ENCODE measurements around the gene MEGF10. TPM values are rescaled to one million over a fixed set of nuclear protein-coding genes. Genes with fewer than 3 reads are reported as not detected.

MEGF10 gene
- total and polyA plus RNA-seq, 10 of the 15 experiments (the other 5 are each of a cell fraction or from before 2014, with no cell fraction given) = 0.03 to 0.21 (median 0.05) TPM; not detected in 5

DNA sequence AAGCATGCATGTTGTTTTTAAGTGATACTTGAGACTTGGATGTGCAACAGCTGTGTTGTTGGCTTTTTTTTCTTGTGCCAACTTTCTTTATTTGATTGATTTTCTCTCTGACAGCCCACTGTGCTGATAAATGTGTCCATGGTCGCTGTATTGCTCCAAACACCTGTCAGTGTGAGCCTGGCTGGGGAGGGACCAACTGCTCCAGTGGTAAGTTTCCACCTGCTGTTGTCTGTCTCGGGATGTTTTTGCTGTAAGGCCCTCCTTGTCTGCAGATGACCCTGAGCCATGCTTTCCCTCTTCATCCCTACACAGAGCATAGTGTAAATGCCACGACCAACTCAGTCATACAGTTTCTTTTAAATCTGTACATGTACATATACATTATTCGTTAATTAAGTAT lies 79.2 kb downstream of the MEGF10 start (continued):
- TF ChIP-seq BACH1 (IDR thresholded peaks at IDR 0.05; ENCODE audit: borderline replicate concordance) = no peak
- TF ChIP-seq CBFB (IDR thresholded peaks at IDR 0.05; ENCODE audit: low read depth) = no peak

DNA sequence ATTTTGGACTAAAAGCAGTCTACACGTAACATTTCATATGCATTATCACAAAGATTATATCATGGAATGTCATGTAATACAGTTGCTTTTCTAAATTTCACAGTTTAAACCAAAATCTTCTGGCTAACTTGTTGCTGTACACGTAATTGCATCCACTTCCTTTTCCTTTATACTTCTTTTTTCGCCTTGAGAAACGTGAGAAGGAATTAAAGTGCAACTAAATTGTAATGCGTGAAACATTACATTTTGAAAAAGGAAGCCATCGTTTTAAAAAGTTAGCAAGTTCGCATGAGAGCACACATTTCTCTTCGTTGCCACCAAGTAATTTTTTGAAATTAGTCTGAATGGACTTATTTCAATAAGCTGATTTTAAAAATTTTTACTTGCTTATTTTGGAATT lies 80.0 kb downstream of the MEGF10 start:
- RAD21 ChIA-PET (ENCODE audit: unreplicated experiment) = no interaction called here
- WGBS (ENCODE audit: insufficient coverage, insufficient replicate concordance, low lambda C conversion rate, missing lambda C conversion rate) = 41% methylated on average over 8 of the region's 8 CpGs

More for the DNA sequence above, 80.0 kb downstream of the MEGF10 start:
- intact Hi-C loops (cut with micrococcal nuclease; ENCODE audit: unreplicated experiment) (no loop called here), in situ Hi-C loops (cut with MboI) (no loop called here)
- Histone ChIP-seq H3K4me1 (ENCODE audit: control insufficient read depth, insufficient read depth, low read length) (no peaks in the 10 kb centered on the region), H3K27me3 (replicated peaks in 1 of 2; ENCODE audit: control insufficient read depth in 2 of 2, insufficient read depth in 2 of 2, low read length in 1 of 2) (peaks cover 0 to 1% of the 10 kb centered on the region in 2 experiments; a peak in 2 of 4 replicates), H2AFZ (ENCODE audit: control insufficient read depth, low read depth, low read length) (no peak overlapping the region), H3K9ac (ENCODE audit: control insufficient read depth, insufficient read depth, low read length) (no peak overlapping the region), H3K36me3 (ENCODE audit: control insufficient read depth in 2 of 2, insufficient read depth in 2 of 2, low read length in 1 of 2) (no peaks in the 10 kb centered on the region), H3K9me3 (replicated peaks; ENCODE audit: control insufficient read depth, insufficient read depth, low read length) (no peaks in the 10 kb centered on the region), H3K4me2 (ENCODE audit: control insufficient read depth, insufficient read depth) (no peak overlapping the region), H4K20me1 (ENCODE audit: control insufficient read depth, insufficient read depth) (no peaks in the 10 kb centered on the region), H3K4me3 (no peak overlapping the region), H3K79me2 (ENCODE audit: control insufficient read depth, insufficient read depth, low read length) (no peaks in the 10 kb centered on the region), H3K27ac (ENCODE audit: control insufficient read depth, insufficient read depth) (no peak overlapping the region)
- no peak for ATAC-seq
- ChIA-PET CTCF (no interaction called here), POLR2A (no interaction called here), SMC1A (ENCODE audit: uncharacterized antibody, unreplicated experiment) (no interaction called here)
- no TSS peak for BruUV-seq (replicated peaks)
- FAIRE-seq = no peak
- DNase-seq (ENCODE audit: low read depth, low spot score) = no peak
- TF ChIP-seq, protein P1, sequence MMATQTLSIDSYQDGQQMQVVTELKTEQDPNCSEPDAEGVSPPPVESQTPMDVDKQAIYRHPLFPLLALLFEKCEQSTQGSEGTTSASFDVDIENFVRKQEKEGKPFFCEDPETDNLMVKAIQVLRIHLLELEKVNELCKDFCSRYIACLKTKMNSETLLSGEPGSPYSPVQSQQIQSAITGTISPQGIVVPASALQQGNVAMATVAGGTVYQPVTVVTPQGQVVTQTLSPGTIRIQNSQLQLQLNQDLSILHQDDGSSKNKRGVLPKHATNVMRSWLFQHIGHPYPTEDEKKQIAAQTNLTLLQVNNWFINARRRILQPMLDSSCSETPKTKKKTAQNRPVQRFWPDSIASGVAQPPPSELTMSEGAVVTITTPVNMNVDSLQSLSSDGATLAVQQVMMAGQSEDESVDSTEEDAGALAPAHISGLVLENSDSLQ (IDR thresholded peaks at IDR 0.05) = no peak
- no peak for TF ChIP-seq SREBF2 (IDR thresholded peaks at IDR 0.05; ENCODE audit: low read length)
- TF ChIP-seq CREB1 (IDR thresholded peaks at IDR 0.05; ENCODE audit: low read depth) = no peak
- TF ChIP-seq WRNIP1 (IDR thresholded peaks at IDR 0.05; ENCODE audit: borderline replicate concordance, low read depth, low read length) = no peak
- no peak for TF ChIP-seq EGR1 (IDR thresholded peaks at IDR 0.05; ENCODE audit: borderline replicate concordance in 1 of 2, low read depth in 2 of 2, low read length in 2 of 2)
- TF ChIP-seq, protein P2, sequence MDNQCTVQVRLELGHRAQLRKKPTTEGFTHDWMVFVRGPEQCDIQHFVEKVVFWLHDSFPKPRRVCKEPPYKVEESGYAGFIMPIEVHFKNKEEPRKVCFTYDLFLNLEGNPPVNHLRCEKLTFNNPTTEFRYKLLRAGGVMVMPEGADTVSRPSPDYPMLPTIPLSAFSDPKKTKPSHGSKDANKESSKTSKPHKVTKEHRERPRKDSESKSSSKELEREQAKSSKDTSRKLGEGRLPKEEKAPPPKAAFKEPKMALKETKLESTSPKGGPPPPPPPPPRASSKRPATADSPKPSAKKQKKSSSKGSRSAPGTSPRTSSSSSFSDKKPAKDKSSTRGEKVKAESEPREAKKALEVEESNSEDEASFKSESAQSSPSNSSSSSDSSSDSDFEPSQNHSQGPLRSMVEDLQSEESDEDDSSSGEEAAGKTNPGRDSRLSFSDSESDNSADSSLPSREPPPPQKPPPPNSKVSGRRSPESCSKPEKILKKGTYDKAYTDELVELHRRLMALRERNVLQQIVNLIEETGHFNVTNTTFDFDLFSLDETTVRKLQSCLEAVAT (IDR thresholded peaks at IDR 0.05) = no peak
- TF ChIP-seq SPI1 (IDR thresholded peaks at IDR 0.05; ENCODE audit: borderline replicate concordance, insufficient read depth, low read depth, low read length) = no peak
- TF ChIP-seq HCFC1 (IDR thresholded peaks at IDR 0.05; ENCODE audit: low read length) = no peak
- TF ChIP-seq SIN3A (IDR thresholded peaks at IDR 0.05; ENCODE audit: low read depth, low read length) = no peak
- no peak for TF ChIP-seq YY1 (IDR thresholded peaks at IDR 0.05; ENCODE audit: low read depth, low read length)
- TF ChIP-seq SP1 (IDR thresholded peaks at IDR 0.05; ENCODE audit: low read depth, low read length) = no peak
- TF ChIP-seq POU2F2 (IDR thresholded peaks at IDR 0.05; ENCODE audit: borderline replicate concordance, low read depth, low read length) = no peak
- TF ChIP-seq ASH2L (IDR thresholded peaks at IDR 0.05; ENCODE audit: borderline replicate concordance, low read depth) = no peak
- TF ChIP-seq, protein P3, sequence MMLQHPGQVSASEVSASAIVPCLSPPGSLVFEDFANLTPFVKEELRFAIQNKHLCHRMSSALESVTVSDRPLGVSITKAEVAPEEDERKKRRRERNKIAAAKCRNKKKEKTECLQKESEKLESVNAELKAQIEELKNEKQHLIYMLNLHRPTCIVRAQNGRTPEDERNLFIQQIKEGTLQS (IDR thresholded peaks at IDR 0.05; ENCODE audit: borderline replicate concordance, extremely low read depth, low read depth, low read length) = no peak
